NCI-H446 (cell line): ENCODE results near the gene PAFAH1B1.
A peak's percentile ranks its signal among the peaks of the same experiment; 100 is the strongest.
"Not testable (repeated sequence)": the region's sequence is repeated elsewhere in the genome, so short reads cannot be mapped to it uniquely, and the experiment has no call there.

Source experiments
- DNase-seq, 2 experiments: peaks; one replicate each; lab custom pipeline; 2025; lab: John Stamatoyannopoulos, UW

The PAFAH1B1 gene

DNA sequence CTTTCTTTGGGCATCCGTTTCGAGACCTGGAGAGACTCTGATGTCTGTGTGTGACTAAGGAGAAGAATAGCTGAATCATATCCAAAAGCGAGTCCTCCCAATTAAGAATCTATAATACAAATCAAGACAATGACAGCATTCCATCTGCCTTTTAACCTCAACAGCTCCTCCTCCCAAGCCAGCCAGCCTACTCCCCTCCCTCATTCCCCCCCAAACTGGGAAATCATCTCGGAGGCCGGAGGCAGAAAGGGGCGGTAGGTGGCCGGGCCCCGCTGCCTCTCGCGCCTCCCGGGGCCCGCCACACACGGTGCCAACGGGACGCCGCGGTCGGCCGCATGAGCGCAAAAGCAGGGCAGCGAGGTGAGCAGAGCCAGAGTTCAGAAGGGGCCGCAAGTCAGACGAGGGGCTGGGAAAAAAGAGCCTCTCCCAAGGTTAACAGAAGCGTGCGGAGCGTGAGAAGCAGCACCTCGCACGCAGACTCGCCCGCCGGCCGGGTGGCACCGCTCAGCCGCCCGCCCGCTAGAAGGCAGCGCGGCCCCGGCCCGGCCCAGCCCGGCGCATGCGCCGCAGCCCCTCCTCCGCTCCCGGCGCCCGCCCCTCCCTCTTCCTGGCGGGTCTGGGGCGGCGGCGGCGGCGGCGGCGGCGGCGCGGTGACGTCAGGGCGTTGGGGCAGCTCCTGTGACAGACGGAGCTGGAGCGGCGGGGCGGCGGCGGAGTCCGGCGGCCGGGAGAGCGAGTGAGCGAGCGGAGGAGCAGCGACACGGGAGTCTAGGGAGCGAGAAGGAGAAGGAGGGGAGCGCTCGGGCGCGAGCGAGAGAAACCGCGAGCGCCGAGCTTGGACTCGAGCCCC is at the start of gene PAFAH1B1:
Gene PAFAH1B1 (plus strand): TSS at position 684 of the 850 bp plus-strand sequence. CDS start 44,635 bp downstream, outside the sequence.
- DNase-seq: peak; percentile 71 to 91

DNA sequence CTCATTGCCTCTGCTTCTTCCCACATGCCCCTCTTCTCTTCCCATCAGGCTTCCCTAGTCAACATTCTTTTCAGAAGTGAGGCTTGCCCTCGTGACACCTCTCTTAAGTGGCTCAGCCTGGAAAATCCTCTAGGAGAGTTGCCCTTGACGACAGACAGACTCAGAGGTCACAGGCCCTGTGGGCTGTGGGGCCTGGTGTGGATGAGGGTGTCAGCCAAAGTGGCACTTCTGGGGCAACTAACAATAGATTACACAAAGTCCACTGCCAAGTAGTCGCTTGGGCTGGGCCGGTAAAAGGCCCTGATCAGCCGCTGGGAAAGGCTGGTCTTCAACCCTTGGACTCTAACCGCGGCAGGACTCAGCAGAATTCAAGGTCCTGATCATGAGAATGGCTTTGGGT is 48.1 kb upstream of the PAFAH1B1 start:
- no peak for DNase-seq

DNA sequence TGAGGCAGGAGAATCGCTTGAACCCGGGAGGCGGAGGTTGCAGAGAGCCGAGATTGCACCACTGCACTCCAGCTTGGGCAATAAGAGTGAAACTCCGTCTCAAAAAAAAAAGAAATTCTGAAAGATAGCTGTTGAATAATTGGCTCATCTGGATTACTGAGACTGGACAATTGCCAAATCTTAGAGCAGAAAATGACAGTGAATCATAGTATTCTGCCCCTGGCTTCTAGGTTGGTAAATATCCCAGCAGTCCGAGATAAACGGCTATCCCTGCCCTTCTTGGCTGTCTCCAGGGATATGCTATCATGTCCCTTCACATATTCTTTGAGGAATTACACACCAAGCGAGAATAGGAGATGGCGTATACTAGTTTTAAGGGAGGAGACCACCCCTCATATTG is 46.3 kb upstream of the PAFAH1B1 start:
- DNase-seq: peak in 1 of 2 experiments; percentile 40

DNA sequence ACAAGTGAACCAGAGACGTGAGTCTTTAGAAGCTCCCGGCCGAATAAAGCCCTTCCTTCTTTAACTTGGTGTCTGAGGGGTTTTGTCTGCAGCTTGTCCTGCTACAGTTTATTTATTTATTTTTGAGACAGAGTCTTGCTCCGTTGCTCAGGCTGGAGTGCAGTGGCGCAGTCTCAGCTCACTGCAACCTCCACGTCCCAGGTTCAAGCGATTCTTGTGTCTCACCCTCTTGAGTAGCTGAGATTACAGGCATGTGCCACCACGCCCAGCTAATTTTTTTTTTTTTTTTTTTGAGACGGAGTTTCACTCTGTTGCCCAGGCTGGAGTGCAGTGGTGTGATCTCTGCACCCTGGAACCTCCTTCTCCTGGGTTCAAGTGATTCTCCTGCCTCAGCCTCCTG is 45.4 kb upstream of the PAFAH1B1 start:
- not testable (repeated sequence) for DNase-seq

DNA sequence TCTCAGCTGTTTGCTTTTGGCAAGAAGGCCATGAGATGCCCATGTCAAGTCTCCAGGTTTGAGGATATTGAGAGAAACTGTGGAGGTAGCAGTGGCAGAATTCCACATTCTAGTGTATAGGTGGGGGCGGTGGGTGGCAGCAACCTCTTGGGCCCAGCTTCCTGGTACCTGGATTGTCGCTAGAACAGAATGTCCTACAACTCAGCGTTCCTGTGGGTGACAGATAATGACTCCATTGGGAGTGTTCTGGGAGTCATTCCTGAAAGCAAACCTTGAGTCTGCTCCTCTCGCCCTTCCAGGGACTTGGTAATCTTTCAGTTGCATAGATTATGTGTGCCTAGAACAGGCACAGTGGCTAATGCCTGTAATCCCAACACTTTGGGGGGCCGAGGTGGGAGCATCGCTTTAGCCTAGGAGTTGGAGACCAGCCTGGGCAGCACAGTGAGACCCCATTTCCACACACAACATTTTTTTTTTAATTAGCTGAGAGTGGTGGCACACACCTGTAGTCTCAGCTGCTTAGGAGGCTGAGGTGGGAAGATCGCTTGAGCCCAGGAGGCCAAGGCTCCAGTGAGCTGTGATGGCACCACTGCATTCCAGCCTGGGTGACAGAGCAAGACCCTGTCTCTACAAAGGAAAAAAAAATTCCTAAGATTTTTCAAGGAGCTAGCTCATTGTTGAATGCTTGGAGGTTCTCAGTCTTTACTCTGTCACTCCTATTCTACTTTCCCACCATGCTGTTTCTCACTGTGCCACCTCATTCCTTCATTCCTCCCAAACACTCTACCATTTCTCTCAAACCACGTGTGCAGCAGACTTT is 43.9 kb upstream of the PAFAH1B1 start:
- no peak for DNase-seq

DNA sequence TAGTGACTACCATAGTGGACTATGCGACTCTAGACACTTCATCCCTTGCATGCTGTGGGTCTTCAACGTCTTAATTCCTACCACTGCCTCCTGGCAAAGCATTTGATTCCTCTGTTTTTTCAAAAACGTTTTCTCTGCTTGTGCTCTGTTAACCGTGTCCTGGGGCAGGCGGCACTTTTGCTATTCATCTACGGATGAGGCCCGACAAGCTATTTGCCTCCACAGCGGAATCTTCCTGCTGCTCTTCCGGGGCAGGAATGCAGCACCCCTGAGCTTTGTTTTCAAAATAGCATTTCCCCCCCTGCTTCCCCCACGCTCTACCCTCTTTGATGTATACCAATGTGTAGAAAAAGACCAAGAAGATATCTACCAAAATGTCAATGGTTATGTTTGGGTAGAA is 42.0 kb upstream of the PAFAH1B1 start:
- no peak for DNase-seq

DNA sequence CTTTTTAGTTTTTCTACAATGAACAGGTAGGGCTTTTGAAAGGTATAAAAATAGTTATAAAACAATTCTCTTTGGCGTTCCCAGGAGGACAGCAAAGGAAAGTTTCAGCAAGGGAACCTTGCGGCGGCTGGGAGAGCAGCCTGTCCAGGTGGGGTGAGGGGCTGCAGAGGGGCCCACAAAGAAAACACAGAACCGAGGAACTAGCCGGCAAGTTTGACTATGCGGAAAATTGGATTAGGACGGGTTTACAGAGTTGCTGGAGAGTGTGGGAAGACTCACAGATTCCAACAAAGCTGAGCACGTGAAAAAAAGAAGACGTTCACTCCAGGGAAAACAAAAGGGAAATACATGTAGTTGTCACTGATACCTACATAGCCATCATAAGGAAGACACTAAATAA is 41.5 kb upstream of the PAFAH1B1 start:
- no peak for DNase-seq

DNA sequence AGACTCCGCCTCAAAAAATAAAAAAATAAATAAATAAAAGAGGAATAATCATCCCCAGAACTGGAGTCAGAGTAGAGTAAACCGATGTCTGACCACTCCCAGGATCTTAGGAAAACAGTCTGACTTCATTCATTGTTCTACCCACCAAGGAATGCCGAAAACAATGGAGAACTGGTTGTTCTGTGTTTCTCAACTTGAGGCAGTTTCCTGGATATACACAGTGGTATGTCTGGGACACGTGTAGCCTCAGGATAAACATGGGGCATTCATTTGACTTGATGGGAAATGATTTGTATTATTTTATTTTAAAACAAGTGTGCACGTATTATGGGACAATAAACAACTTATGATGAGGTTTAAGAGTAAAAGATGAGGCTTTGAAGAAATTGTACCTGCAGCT is 32.8 kb upstream of the PAFAH1B1 start:
- DNase-seq: no peak

DNA sequence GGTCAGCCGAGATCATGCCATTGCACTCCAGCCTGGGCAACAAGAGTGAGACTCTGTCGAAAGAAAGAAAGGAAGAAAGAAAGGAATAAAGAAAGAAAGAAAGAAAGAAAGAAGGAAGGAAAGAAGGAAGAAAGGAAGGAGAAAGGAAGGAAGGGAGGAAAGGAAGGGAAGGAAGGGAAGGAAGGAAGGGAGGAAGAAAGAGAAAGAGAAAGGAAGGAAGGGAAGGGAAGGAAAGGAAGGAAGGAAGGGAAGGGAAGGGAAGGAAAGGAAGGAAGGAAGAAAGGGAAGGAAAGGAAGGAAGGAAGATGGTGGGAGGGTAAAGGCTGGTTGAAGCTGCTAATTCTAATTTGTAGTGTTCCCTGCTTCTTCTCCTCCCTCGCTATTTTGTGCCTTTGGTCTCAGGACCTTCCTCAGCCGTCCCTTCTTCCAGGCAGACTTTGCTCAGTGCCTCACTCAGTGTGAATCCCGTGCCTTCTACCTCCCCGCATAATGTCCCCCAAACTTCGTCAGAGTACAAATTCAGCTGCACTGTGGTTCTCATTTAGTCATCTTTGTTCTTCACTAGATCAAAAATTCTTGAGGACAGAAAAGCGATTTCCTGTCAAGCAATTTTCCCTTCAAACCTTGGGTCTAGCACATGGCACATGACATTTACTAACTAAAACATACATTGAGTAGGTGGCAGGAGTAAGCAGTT is 31.1 kb upstream of the PAFAH1B1 start:
- DNase-seq: no peak

DNA sequence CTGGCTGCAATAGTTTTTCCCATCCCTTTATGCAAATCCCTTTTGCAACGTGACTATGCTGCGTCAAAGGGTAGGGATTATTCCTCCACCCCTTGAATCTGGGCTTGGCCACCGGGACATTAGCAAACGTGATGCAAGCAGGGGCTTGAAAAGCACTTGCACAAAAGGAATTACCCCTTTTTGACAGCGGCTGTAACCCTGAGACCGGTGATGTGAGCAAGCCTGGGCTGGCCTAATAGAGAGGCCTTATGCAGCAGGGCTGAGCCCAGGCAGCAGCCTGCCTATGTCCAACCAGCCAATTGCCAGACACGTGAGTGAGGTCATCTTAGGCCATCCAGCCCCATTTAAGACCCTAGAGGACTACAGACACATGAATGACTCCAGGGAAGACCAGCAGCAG is 30.4 kb upstream of the PAFAH1B1 start:
- no peak for DNase-seq

DNA sequence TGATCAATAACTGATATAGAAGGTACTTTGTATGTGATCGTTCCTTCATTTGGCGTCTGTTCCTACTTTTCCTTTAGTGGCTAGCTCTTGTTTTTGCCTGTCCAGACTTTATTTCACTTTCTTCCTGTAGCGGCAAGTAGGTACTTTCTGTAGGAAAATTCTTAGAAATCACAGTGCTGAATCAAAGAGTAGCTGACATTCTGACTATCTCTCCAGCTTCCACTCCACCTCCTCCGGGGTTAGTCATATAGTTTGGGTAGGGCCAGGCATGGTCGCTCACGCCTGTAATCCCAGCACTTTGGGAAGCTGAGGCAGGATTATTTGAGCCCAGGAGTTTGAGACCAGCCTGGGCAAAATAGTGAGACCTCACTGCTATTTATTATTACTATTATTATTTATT is 29.9 kb upstream of the PAFAH1B1 start:
- DNase-seq: no peak

DNA sequence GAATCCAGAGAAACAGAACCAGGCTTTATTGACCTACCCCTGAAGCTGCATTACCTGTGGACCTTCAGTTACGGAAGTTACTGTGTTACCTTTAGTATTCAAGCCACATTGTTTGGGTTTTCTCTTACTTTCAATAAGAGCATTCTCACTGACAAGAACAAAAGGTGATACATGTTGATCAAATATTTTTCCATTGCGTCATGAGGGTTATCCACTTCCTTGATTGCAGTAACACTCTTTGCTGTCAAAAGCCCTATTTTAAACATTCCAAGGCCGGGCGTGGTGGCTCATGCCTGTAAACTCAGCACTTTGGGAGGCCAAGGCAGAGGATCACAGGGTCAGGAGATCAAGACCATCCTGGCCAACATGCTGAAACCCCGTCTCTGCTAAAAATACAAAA is 28.6 kb upstream of the PAFAH1B1 start:
- DNase-seq: no peak

DNA sequence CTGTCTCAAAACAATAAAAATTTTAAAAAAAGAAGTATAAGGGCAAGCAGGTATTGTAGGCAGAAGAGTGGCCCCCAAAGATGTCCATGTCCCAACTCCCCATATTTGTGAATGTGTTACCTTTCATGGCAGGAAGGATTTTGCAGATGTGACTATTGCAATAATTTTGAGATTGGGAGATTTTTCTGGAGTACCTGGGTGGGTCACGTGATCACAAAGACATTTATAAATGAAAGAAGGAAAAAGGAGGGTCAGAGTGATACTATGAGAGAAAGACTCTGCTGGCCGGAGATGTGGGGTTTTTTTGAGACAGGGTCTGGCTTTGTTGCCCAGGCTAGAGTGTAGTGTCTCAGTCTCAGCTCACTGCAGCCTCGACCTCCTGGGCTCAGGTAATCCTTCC is 27.4 kb upstream of the PAFAH1B1 start:
- DNase-seq: no peak

DNA sequence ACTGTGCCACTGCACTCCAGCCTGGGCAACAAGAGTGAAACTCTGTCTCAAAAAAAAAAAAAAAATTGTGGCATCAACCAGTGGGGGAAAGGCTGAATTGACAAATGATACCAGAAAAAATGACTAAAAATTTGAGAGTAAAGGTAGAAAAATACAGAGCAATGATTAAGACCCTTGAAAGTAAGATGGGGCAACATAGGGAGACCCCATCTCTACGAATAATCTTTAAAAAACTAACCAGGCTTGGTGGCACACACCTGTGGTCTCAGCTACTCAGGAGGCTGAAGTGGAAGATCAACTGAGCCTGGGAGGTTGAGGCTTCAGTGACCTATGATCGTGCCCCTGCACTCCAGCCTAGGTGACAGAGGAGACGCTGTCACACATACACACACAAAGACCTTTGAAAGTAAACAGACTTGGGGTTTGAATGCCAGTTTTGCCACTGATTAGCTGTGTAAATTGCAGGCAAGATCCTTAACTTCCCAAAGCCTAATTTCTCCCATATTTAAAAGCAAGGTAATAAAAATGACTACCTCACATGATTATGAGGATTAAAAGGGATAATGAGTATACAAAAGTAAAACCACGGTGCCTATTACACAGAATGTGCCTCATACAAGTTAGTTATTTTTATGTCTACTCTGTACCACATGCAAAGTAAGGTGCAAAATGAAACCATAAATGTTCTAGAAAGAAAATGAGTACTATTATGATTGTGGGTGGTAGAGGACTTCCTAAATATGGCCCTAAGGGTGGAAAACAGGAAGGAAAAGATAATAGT is 21.7 kb upstream of the PAFAH1B1 start:
- DNase-seq: no peak

DNA sequence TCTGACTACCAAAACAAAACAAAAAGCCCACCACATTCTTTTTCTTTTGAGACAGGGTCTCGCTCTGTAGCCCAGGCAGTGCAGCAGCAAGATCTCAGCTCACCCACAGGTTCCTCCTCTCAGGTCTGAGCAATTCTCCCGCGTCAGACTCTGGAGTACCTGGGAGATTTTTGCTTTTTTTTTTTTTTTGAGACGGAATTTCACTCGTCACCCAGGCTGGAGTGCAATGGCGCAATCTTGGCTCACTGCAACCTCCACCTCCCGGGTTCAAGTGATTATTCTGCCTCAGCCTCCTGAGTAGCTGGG is 21.2 kb upstream of the PAFAH1B1 start:
- not testable (repeated sequence) for DNase-seq

DNA sequence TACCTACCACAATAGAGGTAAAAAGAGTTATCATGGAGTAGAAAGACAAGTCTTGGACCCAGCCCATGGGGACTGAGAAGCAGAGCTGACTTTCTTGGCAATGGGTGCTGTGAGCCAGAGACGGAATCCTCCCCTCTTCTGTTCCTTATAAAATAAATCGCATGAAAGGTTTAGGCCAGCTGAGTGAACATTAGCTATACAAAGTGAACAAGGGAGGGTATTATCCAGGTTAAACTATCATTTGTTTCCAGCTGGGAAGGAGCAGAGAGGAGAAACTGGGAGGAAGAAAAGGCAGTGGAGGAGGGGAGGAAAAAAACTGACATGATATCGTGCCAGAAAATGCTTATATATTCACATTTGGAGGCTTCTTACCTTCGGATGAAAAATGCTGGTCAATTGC is 13.3 kb upstream of the PAFAH1B1 start:
- no peak for DNase-seq

DNA sequence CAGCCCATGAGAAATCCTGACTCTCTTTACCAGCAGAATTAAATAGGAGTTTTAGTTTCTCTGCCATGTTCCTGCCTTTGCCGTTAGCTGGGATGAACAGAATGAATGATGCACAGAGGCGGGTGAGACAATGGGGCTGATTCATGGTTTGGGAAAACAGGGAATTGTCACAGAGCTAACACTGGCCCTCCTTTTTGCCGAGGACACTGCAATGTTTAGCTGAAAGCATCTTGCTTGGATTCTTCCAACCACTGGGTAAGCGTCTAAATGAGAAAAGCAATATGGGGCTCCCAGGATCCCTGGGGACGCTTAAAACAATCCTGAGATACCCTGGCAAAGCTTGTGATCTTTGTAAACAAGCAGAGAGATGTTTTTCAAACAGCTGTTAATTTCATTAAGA is 12.8 kb upstream of the PAFAH1B1 start:
- DNase-seq: no peak

DNA sequence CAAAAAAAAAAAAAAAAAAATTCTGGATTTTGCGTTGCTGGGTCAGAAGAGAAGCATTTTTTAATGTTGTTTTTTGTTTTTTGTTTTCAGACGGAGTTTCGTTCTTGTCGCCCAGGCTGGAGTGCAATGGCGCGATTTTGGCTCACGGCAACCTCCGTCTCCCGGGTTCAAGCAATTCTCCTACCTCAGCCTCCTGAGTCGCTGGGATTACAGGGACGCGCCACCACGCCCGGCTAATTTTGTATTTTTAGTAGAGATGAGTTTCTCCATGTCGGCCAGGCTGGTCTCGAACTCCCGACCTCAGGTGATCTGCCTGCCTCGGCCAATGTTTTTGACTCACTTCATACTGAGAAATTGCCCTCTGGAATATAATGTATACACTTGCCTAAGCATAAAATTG is 11.0 kb upstream of the PAFAH1B1 start:
- no peak for DNase-seq

DNA sequence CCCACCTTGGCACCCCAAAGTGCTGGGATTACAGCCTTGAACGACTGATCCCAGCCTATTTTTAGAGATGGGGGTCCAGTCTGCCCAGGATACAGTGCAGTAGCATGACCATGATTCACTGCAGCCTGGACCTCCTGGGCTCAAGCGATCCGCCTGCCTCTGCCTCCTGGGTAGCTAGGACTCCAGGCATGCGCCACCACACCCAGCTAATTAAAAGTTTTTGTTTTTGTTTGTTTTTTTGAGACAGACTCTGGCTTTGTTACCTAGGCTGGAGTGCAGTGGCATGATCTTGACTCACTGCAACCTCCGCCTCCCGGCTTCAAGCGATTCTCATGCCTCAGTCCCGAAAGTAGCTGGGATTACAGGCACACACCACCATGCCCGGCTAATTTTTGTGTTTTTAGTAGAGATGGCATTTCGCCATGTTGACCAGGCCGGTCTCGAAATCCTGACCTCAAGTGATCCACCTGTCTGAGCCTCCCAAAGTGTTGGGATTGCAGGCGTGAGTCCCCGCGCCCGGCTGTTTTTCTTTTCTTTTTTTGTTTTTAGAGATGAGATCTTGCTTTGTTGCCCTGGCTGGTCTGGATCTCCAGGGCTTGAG is 2.3 kb upstream of the PAFAH1B1 start:
- no peak for DNase-seq

DNA sequence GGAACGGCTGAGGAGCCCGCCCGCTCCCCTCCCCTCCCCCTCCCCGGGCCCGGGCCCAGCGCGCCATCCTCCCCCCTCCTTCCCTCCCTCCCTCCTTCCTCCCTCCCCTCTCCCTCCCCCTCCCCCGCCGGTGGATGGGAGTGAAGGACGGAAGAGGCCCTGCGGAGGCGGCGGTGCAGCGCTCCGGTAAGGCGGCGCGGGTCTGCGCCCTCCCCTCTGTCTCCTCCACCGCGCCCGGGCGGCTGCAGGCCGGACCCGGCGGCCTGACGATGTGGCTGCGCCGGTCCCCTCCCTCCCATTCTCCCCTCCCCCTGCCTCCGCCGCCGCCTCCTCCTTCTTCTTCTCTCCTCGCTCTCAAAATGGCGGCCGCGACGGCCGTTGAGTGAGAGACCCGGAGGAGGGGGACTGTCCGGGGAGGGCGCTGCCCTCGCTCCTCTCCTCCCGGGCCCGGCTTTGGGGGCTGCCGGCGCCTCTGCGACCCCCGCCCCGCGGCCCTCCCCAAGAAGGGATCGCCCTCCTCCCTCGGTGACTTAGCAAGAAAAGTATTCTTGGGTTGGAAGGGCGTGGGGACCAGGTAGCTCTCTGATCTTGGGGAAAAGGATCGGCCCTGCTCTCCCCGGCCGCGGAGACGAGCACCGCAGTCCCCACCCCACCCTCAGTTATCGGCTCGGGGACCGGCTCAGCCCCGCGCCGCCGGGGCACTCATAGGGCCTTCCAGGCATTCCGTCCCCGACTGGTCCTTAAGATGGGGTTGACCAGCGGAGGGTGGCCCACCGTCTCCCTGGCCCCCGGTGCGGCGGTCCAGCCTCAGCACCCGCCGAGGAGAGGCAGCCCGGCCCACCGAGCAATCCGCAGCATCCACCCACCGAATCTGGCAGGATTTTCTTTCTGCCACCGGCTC is 617 bp downstream of the PAFAH1B1 start:
- DNase-seq: peak; percentile 71 to 80
